Activated CD4-positive, CD25-positive, alpha-beta regulatory T cell treated with anti-CD3 and anti-CD28 coated beads, Interleukin-2, amount 50 U/mL, for 24 hours (primary cell): ENCODE measurements around the gene MAML2.

ENCODE experiments used
- ATAC-seq, 2 donors: fragments of 150-1000 bp; cut with Tn5 transposase; one replicate each; pipeline ENCODE4 v1.10.0; 2021; ENCODE audit warnings: mild to moderate bottlenecking in 1 of 2, moderate library complexity in 1 of 2

MAML2 gene

GRCh38 chr11:96317571-96317970 is 25.4 kb downstream of the MAML2 start:
- ATAC-seq, result no peak

- ATAC-seq, result no peak
Observed at GRCh38 chr11:96316869-96317268, 26.1 kb downstream of the MAML2 start.

- ATAC-seq, result no peak
Observed at GRCh38 chr11:96315476-96315875, 27.5 kb downstream of the MAML2 start.

GRCh38 chr11:96314326-96315020 is 28.5 kb downstream of the MAML2 start:
- ATAC-seq, result no peak

- ATAC-seq, result no peak
Observed at GRCh38 chr11:96313163-96313562, 29.8 kb downstream of the MAML2 start.

GRCh38 chr11:96311120-96311568 is 31.9 kb downstream of the MAML2 start:
- no peak for ATAC-seq

GRCh38 chr11:96310236-96310635 is 32.8 kb downstream of the MAML2 start:
- no peak for ATAC-seq

- no peak for ATAC-seq
Observed at GRCh38 chr11:96309643-96310017, 33.4 kb downstream of the MAML2 start.

GRCh38 chr11:96309016-96309642 is 33.9 kb downstream of the MAML2 start:
- peak in 1 of 2 donors; percentile 27 for ATAC-seq

- ATAC-seq, result no peak
Observed at GRCh38 chr11:96307776-96308140, 35.2 kb downstream of the MAML2 start.

GRCh38 chr11:96306933-96307775 is 35.8 kb downstream of the MAML2 start:
- no peak for ATAC-seq

GRCh38 chr11:96306600-96306932 is 36.4 kb downstream of the MAML2 start:
- no peak for ATAC-seq

- ATAC-seq, result no peak
Observed at GRCh38 chr11:96306071-96306470, 36.9 kb downstream of the MAML2 start.

- no peak for ATAC-seq
Observed at GRCh38 chr11:96303980-96304379, 39.0 kb downstream of the MAML2 start.

- ATAC-seq, result peak; percentile 60 to 71
Observed at GRCh38 chr11:96303064-96303463, 39.9 kb downstream of the MAML2 start.

GRCh38 chr11:96301818-96302217 is 41.2 kb downstream of the MAML2 start:
- ATAC-seq, result no peak

GRCh38 chr11:96299155-96299888 is 43.7 kb downstream of the MAML2 start:
- no peak for ATAC-seq

GRCh38 chr11:96295369-96295768 is 47.6 kb downstream of the MAML2 start:
- no peak for ATAC-seq

- ATAC-seq, result no peak
Observed at GRCh38 chr11:96294289-96294688, 48.7 kb downstream of the MAML2 start.

GRCh38 chr11:96293598-96294021 is 49.4 kb downstream of the MAML2 start:
- ATAC-seq, result peak; percentile 73 to 77

GRCh38 chr11:96293109-96293508 is 49.9 kb downstream of the MAML2 start:
- no peak for ATAC-seq

- no peak for ATAC-seq
Observed at GRCh38 chr11:96292291-96293010, 50.5 kb downstream of the MAML2 start.
